CD4-positive, alpha-beta T cell treated with Interleukin-1 beta for 1 hour (primary cell): ENCODE data around the gene METRNL.
"Not testable (repeated sequence)": the region's sequence is repeated elsewhere in the genome, so short reads cannot be mapped to it uniquely, and the experiment has no call there.

Experiments used
- DNase-seq, 2 donors: peaks; one replicate each; pipeline ENCODE4 v3.0.0-alpha.2; 2020 to 2022

Gene METRNL

GRCh38 chr17:83053021-83053681 lies 26.3 kb upstream of the METRNL start:
- no peak for DNase-seq

GRCh38 chr17:83053739-83054451 lies 25.5 kb upstream of the METRNL start:
- peak; percentile 47 to 78 for DNase-seq

- no peak for DNase-seq
These were observed 24.8 kb upstream of the METRNL start for GRCh38 chr17:83054518-83055125.

GRCh38 chr17:83055176-83055575 lies 24.2 kb upstream of the METRNL start:
- not testable (repeated sequence) for DNase-seq

- DNase-seq: no peak
These were observed 23.4 kb upstream of the METRNL start for GRCh38 chr17:83055911-83056582.

GRCh38 chr17:83056583-83057396 lies 22.6 kb upstream of the METRNL start:
- DNase-seq: no peak

GRCh38 chr17:83057397-83057761 lies 22.0 kb upstream of the METRNL start:
- no peak for DNase-seq

- DNase-seq: no peak
These were observed 21.6 kb upstream of the METRNL start for GRCh38 chr17:83057793-83058265.

- DNase-seq: no peak
These were observed 21.1 kb upstream of the METRNL start for GRCh38 chr17:83058266-83058798.

- DNase-seq: no peak
These were observed 17.8 kb upstream of the METRNL start for GRCh38 chr17:83061586-83061985.

- DNase-seq: no peak
These were observed 17.2 kb upstream of the METRNL start for GRCh38 chr17:83062011-83062817.

- DNase-seq: no peak
These were observed 16.4 kb upstream of the METRNL start for GRCh38 chr17:83062818-83063671.

- DNase-seq: no peak
These were observed 15.2 kb upstream of the METRNL start for GRCh38 chr17:83064021-83064731.

- no peak for DNase-seq
These were observed 14.4 kb upstream of the METRNL start for GRCh38 chr17:83064732-83065659.

GRCh38 chr17:83065660-83066542 lies 13.5 kb upstream of the METRNL start:
- no peak for DNase-seq

- not testable (repeated sequence) for DNase-seq
These were observed 12.9 kb upstream of the METRNL start for GRCh38 chr17:83066543-83066890.

- no peak for DNase-seq
These were observed 12.2 kb upstream of the METRNL start for GRCh38 chr17:83067071-83067717.
